A549 (cell line): ENCODE measurements around the gene ME2. TPM values are rescaled to one million over a fixed set of nuclear protein-coding genes. Genes with fewer than 3 reads are reported as not detected.

Experiments
- ATAC-seq, 2 experiments: fragments of 200-7000 bp in 1 of 2; fragments of >200 bp in 1 of 2; cut with Nextera tagmentation in 1 of 2; cut with Tn5 transposase in 1 of 2; 3 replicates each; pipeline versions ENCODE4 v1.8.0 to v1.9.1; 2018 to 2020; ENCODE audit warnings: mild to moderate bottlenecking in 1 of 2, moderate library complexity in 1 of 2
- CTCF ChIA-PET: fragments of 300-600 bp; sonication (Branson Sonifier 250); formaldehyde crosslinking; extraction: SDS; loops from one replicate; lab custom pipeline; 2021; ENCODE audit warnings: antibody characterized with exemption, inconsistent platforms; lab: Yijun Ruan, JAX
- POLR2A ChIA-PET: fragments of 350-600 bp; formaldehyde crosslinking; extraction: SDS; loops from one replicate; lab custom pipeline; 2021; ENCODE audit warnings: antibody characterized with exemption, inconsistent platforms; lab: Yijun Ruan, JAX
- DNase-seq, 2 experiments: peaks; one replicate each; pipeline versions ENCODE4 v3.0.0 to v3.0.0-alpha.2; 2011 to 2016; ENCODE audit warnings: low read depth in 1 of 2, low spot score in 1 of 2
- FAIRE-seq: peaks from 2 replicates; lab custom pipeline; 2011; peaks lifted over from hg19 to GRCh38; lab: Jason Lieb, UNC
- H3K27ac ChIP-seq, 2 experiments: fragments of >200 bp; sonication (Bioruptor Twin); formaldehyde crosslinking; 3 replicates each; pipeline ENCODE4 v1.5.1; 2016 to 2017
- H3K4me1 ChIP-seq: fragments of >200 bp; sonication (Bioruptor Twin); formaldehyde crosslinking; 3 replicates; pipeline ENCODE4 v1.6.1; 2016
- H3K4me2 ChIP-seq: fragments of >200 bp; sonication (Bioruptor Twin); formaldehyde crosslinking; 3 replicates; pipeline ENCODE4 v1.6.1; 2016
- H3K4me3 ChIP-seq: fragments of >200 bp; sonication (Bioruptor Twin); formaldehyde crosslinking; 3 replicates; pipeline ENCODE4 v1.5.1; 2016
- H3K9me3 ChIP-seq: fragments of >200 bp; sonication (Bioruptor Twin); formaldehyde crosslinking; 3 replicates; pipeline ENCODE4 v1.6.1; 2016
- BCL3 ChIP-seq: fragments of >200 bp; sonication (Bioruptor Twin); formaldehyde crosslinking; IDR thresholded peaks from 3 replicates; pipeline ENCODE4 v1.6.1; 2016
- CBX8 ChIP-seq: fragments of 200-600 bp; sonication (generic); IDR thresholded peaks from 2 replicates; pipeline ENCODE4 v1.6.1; 2016
- CEBPB ChIP-seq, 2 experiments: fragments of >200 bp in 1 of 2; sonication (Bioruptor Twin) in 1 of 2; formaldehyde crosslinking in 1 of 2; IDR thresholded peaks; 2 replicates each; pipeline ENCODE4 v1.6.1; 2012 to 2016
- CHD4 ChIP-seq: fragments of 200-600 bp; sonication (generic); IDR thresholded peaks from 2 replicates; pipeline ENCODE4 v1.6.1; 2016; ENCODE audit warnings: antibody characterized with exemption, mild to moderate bottlenecking, borderline replicate concordance
- CTCF ChIP-seq: fragments of >200 bp; sonication (Bioruptor Twin); formaldehyde crosslinking; IDR thresholded peaks from 3 replicates; pipeline ENCODE4 v1.5.1; 2016
- E2F6 ChIP-seq: IDR thresholded peaks from 2 replicates; pipeline ENCODE4 v1.6.1; 2012; ENCODE audit warnings: low read depth, borderline replicate concordance
- FOSB ChIP-seq: fragments of 250-450 bp; sonication (Bioruptor Pico); IDR thresholded peaks from 2 replicates; pipeline ENCODE4 v1.5.0; 2020; ENCODE audit warnings: mild to moderate bottlenecking, moderate library complexity
- JUN ChIP-seq, 2 experiments: fragments of >200 bp; sonication (Bioruptor Twin); formaldehyde crosslinking; IDR thresholded peaks; 2 replicates in 1 of 2; 3 replicates in 1 of 2; pipeline ENCODE4 v1.6.1; 2016 to 2017
- KDM5A ChIP-seq: fragments of 200-600 bp; sonication (generic); IDR thresholded peaks from 2 replicates; pipeline ENCODE4 v1.6.1; 2016; ENCODE audit warnings: antibody characterized with exemption, mild to moderate bottlenecking
- MAFK ChIP-seq: fragments of 450-650 bp; IDR thresholded peaks from 2 replicates; pipeline ENCODE4 v1.6.1; 2014; ENCODE audit not compliant: partially characterized antibody
- NR3C1 ChIP-seq: fragments of >200 bp; sonication (Bioruptor Twin); formaldehyde crosslinking; IDR thresholded peaks from 3 replicates; pipeline ENCODE4 v1.6.1; 2017
- POLR2A ChIP-seq: IDR thresholded peaks from 2 replicates; pipeline ENCODE4 v1.6.1; 2012; ENCODE audit warnings: mild to moderate bottlenecking, low read length
- REST ChIP-seq: fragments of 200-600 bp; sonication (generic); IDR thresholded peaks from 2 replicates; pipeline ENCODE4 v1.6.1; 2016; ENCODE audit warnings: antibody characterized with exemption, mild to moderate bottlenecking, moderate library complexity
- SMC3 ChIP-seq: fragments of >200 bp; sonication (Bioruptor Twin); formaldehyde crosslinking; IDR thresholded peaks from 3 replicates; pipeline ENCODE4 v1.6.1; 2018; ENCODE audit warnings: inconsistent platforms
- SREBF2 ChIP-seq: fragments of 450-650 bp; IDR thresholded peaks from 2 replicates; pipeline ENCODE4 v1.6.1; 2014; ENCODE audit warnings: mild to moderate bottlenecking, moderate library complexity
- ZFP36 ChIP-seq: fragments of 450-650 bp; IDR thresholded peaks from 2 replicates; pipeline ENCODE4 v1.6.1; 2014; ENCODE audit warnings: borderline replicate concordance; ENCODE audit not compliant: partially characterized antibody
- WGBS: methylation state at CpG from one replicate; pipeline ENCODE4 v1.1.6; 2017; ENCODE audit errors: missing lambda C conversion rate; 5-methylcytosine and 5-hydroxymethylcytosine counted together
- polyA plus RNA-seq, 4 experiments: library from polyadenylated mRNA; depleted of rRNA in 3 of 4; stranded (reverse); fragments of >200 nt; fragmentation: RNase III in 1 of 4; extraction: RNeasy Plus Mini Kit Qiagen cat#74134 plus additional on column Dnase treatment in 1 of 4; gene quantifications; 2 replicates in 3 of 4; 3 replicates in 1 of 4; pipeline ENCODE4 v1.2.3, GENCODE V29; 2011 to 2017
- TF ChIP-seq, protein P1 (sequence below): fragments of >200 bp; sonication (Bioruptor Twin); formaldehyde crosslinking; IDR thresholded peaks from 2 replicates; pipeline ENCODE4 v1.6.1; 2016

ME2 gene
- polyA plus RNA-seq, 2 of the 4 experiments (the other 2 are of a cell fraction), result 46.8 to 88.0 TPM

- TF ChIP-seq REST, result no peak
Observed at GRCh38 chr18:50981381-50981780, 102.5 kb downstream of the ME2 start (continued).

DNA sequence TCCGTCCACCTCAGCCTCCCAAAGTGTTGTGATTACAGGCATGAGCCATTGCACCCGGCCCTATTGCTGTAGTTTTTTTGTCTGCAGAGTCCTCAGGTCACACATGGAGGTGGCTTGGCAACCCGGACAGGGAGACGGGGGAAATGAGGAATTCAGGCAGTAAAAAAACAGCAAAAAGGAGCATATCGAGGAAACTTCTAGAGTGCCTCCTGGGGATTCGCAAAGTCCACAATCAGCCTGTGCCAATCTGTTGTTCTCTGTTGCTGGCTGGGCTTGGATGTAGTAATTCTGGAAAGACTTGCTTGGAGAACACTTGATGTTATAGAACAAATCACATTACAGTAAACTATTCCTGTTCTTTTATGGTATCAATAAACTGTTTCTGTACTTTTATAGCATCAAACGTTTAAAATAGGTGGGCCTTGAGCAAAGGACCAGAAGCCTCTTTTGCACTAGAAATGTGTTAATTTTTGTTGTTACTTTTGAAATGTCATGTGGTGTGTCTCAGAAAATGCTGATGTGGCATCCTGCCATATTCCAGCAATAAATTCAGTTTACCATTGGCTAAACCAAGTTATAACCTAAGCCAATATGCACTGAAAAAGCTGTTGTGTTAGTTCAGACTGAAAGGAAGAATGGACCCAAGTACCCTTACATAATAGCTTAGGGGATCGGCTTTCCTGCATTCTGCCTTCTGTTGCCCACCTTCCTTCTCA, 103.3 kb downstream of the ME2 start:
- ATAC-seq (no peak), DNase-seq (no peak), FAIRE-seq (no peak)
- H3K27ac ChIP-seq, result no peak overlapping the region
- H3K4me2 ChIP-seq, result no peak overlapping the region
- H3K4me3 ChIP-seq, result no peak overlapping the region
- CTCF ChIA-PET, result no interaction called here
- WGBS, result 93% methylated on average over 8 of the region's 8 CpGs
- TF ChIP-seq CEBPB (IDR thresholded peaks at IDR 0.05) (no peak), MAFK (peak; percentile 82), E2F6 (no peak), CHD4 (no peak)
- POLR2A ChIA-PET, result no interaction called here
- H3K9me3 ChIP-seq, result peaks cover 2% of the 10 kb centered on the region; the same call in 1 of the 3 replicates
- peaks cover 6% of the 10 kb centered on the region; the same call in 1 of the 3 replicates for H3K4me1 ChIP-seq

DNA sequence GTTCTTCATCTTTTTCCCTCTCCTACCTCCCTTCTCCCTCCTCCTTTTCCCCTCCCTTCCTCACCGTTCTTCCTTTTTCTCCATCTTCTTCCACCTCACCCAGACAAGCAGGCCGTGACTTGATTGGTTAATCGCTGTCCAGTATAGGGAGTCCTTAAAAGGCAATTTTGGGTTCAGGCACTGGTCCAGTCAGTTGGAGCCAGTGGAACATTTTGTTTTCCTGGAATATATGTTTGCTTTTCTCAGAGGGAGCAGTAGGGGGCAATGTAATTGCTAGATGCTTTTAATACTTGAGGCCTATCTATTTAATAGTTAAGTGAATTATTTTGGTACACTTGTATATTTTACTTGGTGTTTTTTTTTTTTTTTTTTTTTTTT, 103.9 kb downstream of the ME2 start:
- WGBS, result 94% methylated on average over 3 of the region's 3 CpGs
- H3K27ac ChIP-seq, result no peak overlapping the region
- DNase-seq (no peak), FAIRE-seq (no peak), ATAC-seq (no peak)
- peaks cover 6% of the 10 kb centered on the region; the same call in 1 of the 3 replicates for H3K4me1 ChIP-seq
- POLR2A ChIA-PET, result no interaction called here
- TF ChIP-seq NR3C1, result no peak
- no peak for TF ChIP-seq KDM5A
- TF ChIP-seq CTCF, result no peak
- TF ChIP-seq POLR2A, result no peak
- TF ChIP-seq, protein P1, sequence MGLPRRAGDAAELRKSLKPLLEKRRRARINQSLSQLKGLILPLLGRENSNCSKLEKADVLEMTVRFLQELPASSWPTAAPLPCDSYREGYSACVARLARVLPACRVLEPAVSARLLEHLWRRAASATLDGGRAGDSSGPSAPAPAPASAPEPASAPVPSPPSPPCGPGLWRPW, result no peak
- no peak for TF ChIP-seq FOSB (CRISPR knock-in tag)
- TF ChIP-seq SREBF2, result no peak
- no peak for TF ChIP-seq CHD4
- TF ChIP-seq JUN (IDR thresholded peaks at IDR 0.05), result no peak
- no peak for TF ChIP-seq CBX8
- no peak for TF ChIP-seq MAFK
- TF ChIP-seq ZFP36, result no peak
- no peak for TF ChIP-seq BCL3
- TF ChIP-seq SMC3, result no peak
- CTCF ChIA-PET, result no interaction called here
- H3K4me2 ChIP-seq, result no peak overlapping the region
- H3K4me3 ChIP-seq, result no peak overlapping the region
- H3K9me3 ChIP-seq, result no peaks in the 10 kb centered on the region
